GM12873 (cell line): Measurements from ENCODE around the gene SLC7A6OS.

Experiments used
- CTCF ChIP-seq: IDR thresholded peaks from 2 replicates; pipeline ENCODE4 v1.5.1; 2012; ENCODE audit warnings: low read depth, mild to moderate bottlenecking, moderate library complexity, low read length, control low read depth; ENCODE audit not compliant: insufficient read depth; ENCODE audit errors: missing control alignments

The SLC7A6OS gene

DNA sequence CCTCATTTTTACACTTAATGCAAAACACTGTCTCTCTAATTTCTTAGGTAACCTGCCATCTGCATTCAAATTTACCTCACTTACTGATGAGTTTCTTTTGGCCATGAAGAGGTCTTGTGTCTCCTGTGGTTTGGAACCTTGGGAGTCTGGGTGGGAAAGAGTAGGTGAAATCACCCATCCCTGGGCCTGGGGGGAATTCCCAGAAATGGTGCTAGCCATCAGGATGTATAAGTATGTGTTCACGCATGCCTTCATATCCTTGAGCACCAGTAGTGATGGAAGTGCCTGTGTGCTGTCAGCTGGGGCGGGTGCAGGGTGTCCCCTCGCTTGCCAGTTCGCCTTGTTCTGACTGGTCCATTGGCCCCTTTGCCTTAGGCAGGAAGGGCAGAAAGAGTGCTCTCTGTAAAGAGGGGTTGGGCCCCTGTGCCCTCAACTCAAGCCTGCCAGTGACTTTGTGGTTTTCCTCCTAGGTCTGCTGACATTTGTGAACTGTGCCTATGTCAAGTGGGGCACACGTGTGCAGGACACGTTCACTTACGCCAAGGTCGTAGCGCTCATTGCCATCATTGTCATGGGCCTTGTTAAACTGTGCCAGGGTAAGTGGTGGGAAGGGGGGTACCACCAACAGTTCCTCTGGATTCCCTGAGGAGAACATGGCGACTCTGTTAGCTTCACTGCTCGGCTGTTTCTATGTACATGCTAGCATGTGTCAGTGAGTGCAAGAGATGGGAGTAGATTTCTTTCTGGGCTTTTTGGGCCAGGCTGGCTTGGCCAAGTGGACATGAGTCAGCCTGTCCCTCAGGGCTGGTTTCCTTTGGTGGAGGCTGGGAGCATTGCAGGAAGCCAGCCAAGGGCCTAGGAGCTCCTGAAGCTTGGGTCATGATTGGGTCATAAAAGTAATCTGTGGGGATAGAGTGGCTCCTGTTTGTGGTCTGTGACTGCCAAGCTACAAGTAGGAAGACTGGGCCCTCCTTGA lies 23.2 kb downstream of the SLC7A6OS start:
- TF ChIP-seq CTCF: no peak

- no peak for TF ChIP-seq CTCF
Observed at GRCh38 chr16:68286153-68287074, 24.3 kb downstream of the SLC7A6OS start.

GRCh38 chr16:68285683-68286082 lies 25.1 kb downstream of the SLC7A6OS start:
- no peak for TF ChIP-seq CTCF

- TF ChIP-seq CTCF: no peak
Observed at GRCh38 chr16:68284847-68285246, 25.9 kb downstream of the SLC7A6OS start.

GRCh38 chr16:68283801-68284598 lies 26.7 kb downstream of the SLC7A6OS start:
- TF ChIP-seq CTCF: no peak

- no peak for TF ChIP-seq CTCF
Observed at GRCh38 chr16:68283346-68283745, 27.4 kb downstream of the SLC7A6OS start.

DNA sequence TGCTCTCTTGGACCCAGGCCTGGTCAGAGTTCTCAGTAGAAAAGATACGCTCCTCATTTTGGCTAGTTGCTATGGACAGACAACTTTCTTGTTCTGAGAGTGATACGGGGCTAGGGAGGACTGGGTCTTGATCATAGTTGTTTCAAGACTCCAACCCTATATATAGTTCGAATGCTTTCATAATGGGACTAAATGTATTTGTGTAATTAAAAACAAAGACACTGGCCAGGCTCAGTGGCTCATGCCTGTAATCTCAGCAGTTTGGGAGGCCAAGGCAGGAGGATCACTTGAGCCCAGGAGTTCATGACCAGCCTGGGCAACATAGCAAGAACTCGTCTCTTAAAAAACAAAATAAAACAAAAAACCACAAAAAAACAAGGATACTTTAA lies 28.7 kb downstream of the SLC7A6OS start:
- TF ChIP-seq CTCF: no peak
